Cardiac fibroblast (primary cell): ENCODE data around the gene ANXA3.

Experiments
- DNase-seq, 2 donors: peaks; one replicate each; pipeline versions ENCODE4 v3.0.0 to v3.0.0-alpha.2; 2010; ENCODE audit warnings: low read depth in 2 of 2
- H3K4me3 ChIP-seq, 2 donors: replicated peaks in 1 of 2; 1 replicate in 1 of 2; 2 replicates in 1 of 2; pipeline ENCODE4 v1.5.1; 2011; ENCODE audit warnings: low read depth in 2 of 2, low read length in 2 of 2, mild to moderate bottlenecking in 2 of 2, moderate library complexity in 1 of 2
- CTCF ChIP-seq: IDR thresholded peaks from one replicate; pipeline ENCODE4 v1.5.1; 2011; ENCODE audit warnings: low read depth, mild to moderate bottlenecking, low read length, inconsistent platforms

ANXA3 gene

GRCh38 chr4:78647272-78647671 lies 95.7 kb downstream of the ANXA3 start:
- no peak for DNase-seq
- no peak for TF ChIP-seq CTCF
- no peak overlapping the region for H3K4me3 ChIP-seq

GRCh38 chr4:78648640-78649363 lies 97.2 kb downstream of the ANXA3 start:
- TF ChIP-seq CTCF: no peak
- no peak for DNase-seq
- no peak overlapping the region for H3K4me3 ChIP-seq

- TF ChIP-seq CTCF: no peak
- peak; percentile 77 to 90 for DNase-seq
- no peak overlapping the region for H3K4me3 ChIP-seq
These were observed 98.8 kb downstream of the ANXA3 start for GRCh38 chr4:78650106-78651024.

GRCh38 chr4:78651250-78651860 lies 99.8 kb downstream of the ANXA3 start:
- H3K4me3 ChIP-seq: no peak overlapping the region
- TF ChIP-seq CTCF: no peak
- DNase-seq: no peak

GRCh38 chr4:78652282-78652876 lies 100.8 kb downstream of the ANXA3 start:
- TF ChIP-seq CTCF: no peak
- no peak overlapping the region for H3K4me3 ChIP-seq
- peak; percentile 70 to 85 for DNase-seq

GRCh38 chr4:78653655-78654054 lies 102.1 kb downstream of the ANXA3 start:
- H3K4me3 ChIP-seq: no peak overlapping the region
- TF ChIP-seq CTCF: no peak
- no peak for DNase-seq
